ENCODE data around the gene TAC1.
A peak's percentile ranks its signal among the peaks of the same experiment; 100 is the strongest.

Gene TAC1

GRCh38 chr7:97697396-97697795 is 34.5 kb upstream of the TAC1 start:
- TF ChIP-seq CEBPB (IDR thresholded peaks at IDR 0.05) = no peak
- TF ChIP-seq REST (IDR thresholded peaks at IDR 0.05; ENCODE audit: low read depth) = no peak
- TF ChIP-seq USF1 (IDR thresholded peaks at IDR 0.05) = no peak
- no peak for TF ChIP-seq RAD21 (IDR thresholded peaks at IDR 0.05; ENCODE audit: low read depth)
- no peak for TF ChIP-seq EP300 (IDR thresholded peaks at IDR 0.05; ENCODE audit: borderline replicate concordance)
- no peak for TF ChIP-seq FOXM1 (IDR thresholded peaks at IDR 0.05; ENCODE audit: borderline replicate concordance, low read depth)
- TF ChIP-seq CREB1 (IDR thresholded peaks at IDR 0.05; ENCODE audit: low read depth) = no peak
- TF ChIP-seq TEAD4 (IDR thresholded peaks at IDR 0.05) = no peak
- no peak for TF ChIP-seq TAF1 (IDR thresholded peaks at IDR 0.05; ENCODE audit: low read depth)
- no peak for TF ChIP-seq TCF12 (IDR thresholded peaks at IDR 0.05; ENCODE audit: low read depth)
- TF ChIP-seq MAX (IDR thresholded peaks at IDR 0.05) = no peak
- no peak for TF ChIP-seq NFIC (IDR thresholded peaks at IDR 0.05)
- TF ChIP-seq YY1 (IDR thresholded peaks at IDR 0.05; ENCODE audit: low read depth) = no peak
- TF ChIP-seq EGR1 (IDR thresholded peaks at IDR 0.05) = no peak
- TF ChIP-seq ZBTB7A (IDR thresholded peaks at IDR 0.05; ENCODE audit: low read depth) = no peak

GRCh38 chr7:97722386-97722785 is 9.5 kb upstream of the TAC1 start:
- TF ChIP-seq MAX (IDR thresholded peaks at IDR 0.05) (no peak), YY1 (IDR thresholded peaks at IDR 0.05; ENCODE audit: low read depth) (no peak), USF1 (IDR thresholded peaks at IDR 0.05) (no peak), TEAD4 (IDR thresholded peaks at IDR 0.05) (no peak), EGR1 (IDR thresholded peaks at IDR 0.05) (no peak), FOXM1 (IDR thresholded peaks at IDR 0.05; ENCODE audit: borderline replicate concordance, low read depth) (no peak), REST (IDR thresholded peaks at IDR 0.05; ENCODE audit: low read depth) (no peak), CEBPB (IDR thresholded peaks at IDR 0.05) (no peak), CREB1 (IDR thresholded peaks at IDR 0.05; ENCODE audit: low read depth) (no peak), NFIC (IDR thresholded peaks at IDR 0.05) (no peak), EP300 (IDR thresholded peaks at IDR 0.05; ENCODE audit: borderline replicate concordance) (no peak), ZBTB7A (IDR thresholded peaks at IDR 0.05; ENCODE audit: low read depth) (no peak)

- TF ChIP-seq EGR1 (IDR thresholded peaks at IDR 0.05) = no peak
- no peak for TF ChIP-seq RAD21 (IDR thresholded peaks at IDR 0.05; ENCODE audit: low read depth)
- no peak for TF ChIP-seq CREB1 (IDR thresholded peaks at IDR 0.05; ENCODE audit: low read depth)
- no peak for TF ChIP-seq TEAD4 (IDR thresholded peaks at IDR 0.05)
- TF ChIP-seq MAX (IDR thresholded peaks at IDR 0.05) = peak; percentile 13; the same call in 1 of the 2 replicates
- no peak for TF ChIP-seq FOXM1 (IDR thresholded peaks at IDR 0.05; ENCODE audit: borderline replicate concordance, low read depth)
- TF ChIP-seq EP300 (IDR thresholded peaks at IDR 0.05; ENCODE audit: borderline replicate concordance) = no peak
- TF ChIP-seq YY1 (IDR thresholded peaks at IDR 0.05; ENCODE audit: low read depth) = no peak
These were observed 834 bp downstream of the TAC1 start for GRCh38 chr7:97732565-97733275.

GRCh38 chr7:97733276-97734161 is 1.6 kb downstream of the TAC1 start:
- no peak for TF ChIP-seq CREB1 (IDR thresholded peaks at IDR 0.05; ENCODE audit: low read depth)

- TF ChIP-seq EGR1 (IDR thresholded peaks at IDR 0.05) (no peak), USF1 (IDR thresholded peaks at IDR 0.05) (no peak), RAD21 (IDR thresholded peaks at IDR 0.05; ENCODE audit: low read depth) (no peak), TEAD4 (IDR thresholded peaks at IDR 0.05) (no peak)
These were observed 2.4 kb downstream of the TAC1 start for GRCh38 chr7:97734255-97734654.
